Karpas-422 (cell line): Measurements from ENCODE around the gene IZUMO1R. TPM values are rescaled to one million over a fixed set of nuclear protein-coding genes. Genes with fewer than 3 reads are reported as not detected.

Source experiments
- DNase-seq: peaks from one replicate; pipeline ENCODE4 v3.0.0-alpha.2; 2015
- H2AFZ ChIP-seq: fragments of 200-600 bp; sonication (generic); 2 replicates; pipeline ENCODE4 v1.6.1; 2014; ENCODE audit warnings: antibody characterized with exemption, low read length, mixed read lengths
- H3K27ac ChIP-seq: fragments of 200-600 bp; sonication (generic); 2 replicates; pipeline ENCODE4 v1.5.1; 2014; ENCODE audit warnings: mild to moderate bottlenecking, low read length, moderate library complexity
- H3K27me3 ChIP-seq: fragments of 200-600 bp; sonication (generic); 2 replicates; pipeline ENCODE4 v1.6.1; 2014; ENCODE audit warnings: low read length, mixed read lengths
- H3K36me3 ChIP-seq: fragments of 200-600 bp; sonication (generic); 2 replicates; pipeline ENCODE4 v1.6.1; 2014; ENCODE audit warnings: low read length, mixed read lengths; ENCODE audit not compliant: insufficient read depth
- H3K4me1 ChIP-seq: fragments of 200-600 bp; sonication (generic); 2 replicates; pipeline ENCODE4 v1.6.1; 2014; ENCODE audit warnings: mild to moderate bottlenecking, low read length, mixed read lengths
- H3K4me2 ChIP-seq: fragments of 200-600 bp; sonication (generic); 2 replicates; pipeline ENCODE4 v1.6.1; 2014; ENCODE audit warnings: low read length, low read depth, mild to moderate bottlenecking; ENCODE audit not compliant: poor library complexity, severe bottlenecking
- H3K4me3 ChIP-seq: fragments of 200-600 bp; sonication (generic); 2 replicates; pipeline ENCODE4 v1.5.1; 2014; ENCODE audit warnings: mild to moderate bottlenecking, antibody characterized with exemption, low read length, mixed read lengths
- H3K79me2 ChIP-seq: fragments of 200-600 bp; sonication (generic); 2 replicates; pipeline ENCODE4 v1.6.1; 2014; ENCODE audit warnings: mild to moderate bottlenecking, low read length, mixed read lengths
- H3K9ac ChIP-seq: fragments of 200-600 bp; sonication (generic); 2 replicates; pipeline ENCODE4 v1.6.0; 2014; ENCODE audit warnings: low read length
- H3K9me2 ChIP-seq: fragments of 200-600 bp; sonication (generic), shearing (Covaris generic); replicated peaks from 2 replicates; pipeline ENCODE4 v1.6.0; 2014; ENCODE audit warnings: mild to moderate bottlenecking, low read length, moderate library complexity; ENCODE audit not compliant: insufficient read depth
- H3K9me3 ChIP-seq: fragments of 300-700, 200-600 bp; sonication (generic); 2 replicates; pipeline ENCODE4 v1.6.1; 2014; ENCODE audit warnings: low read length, mixed read lengths
- H4K20me1 ChIP-seq: fragments of 200-600 bp; sonication (generic); 2 replicates; pipeline ENCODE4 v1.6.1; 2014; ENCODE audit warnings: mild to moderate bottlenecking, antibody characterized with exemption, low read length, low read depth; ENCODE audit not compliant: insufficient read depth
- total RNA-seq: library from RNA; depleted of rRNA; stranded (reverse); fragments of >200 nt; shearing (Covaris generic); gene quantifications from 2 replicates; pipeline ENCODE4 v1.2.3, GENCODE V29; 2014; ENCODE audit warnings: low replicate concordance

Gene IZUMO1R
- total RNA-seq, 1 experiment from 2014 or later = not detected

DNA sequence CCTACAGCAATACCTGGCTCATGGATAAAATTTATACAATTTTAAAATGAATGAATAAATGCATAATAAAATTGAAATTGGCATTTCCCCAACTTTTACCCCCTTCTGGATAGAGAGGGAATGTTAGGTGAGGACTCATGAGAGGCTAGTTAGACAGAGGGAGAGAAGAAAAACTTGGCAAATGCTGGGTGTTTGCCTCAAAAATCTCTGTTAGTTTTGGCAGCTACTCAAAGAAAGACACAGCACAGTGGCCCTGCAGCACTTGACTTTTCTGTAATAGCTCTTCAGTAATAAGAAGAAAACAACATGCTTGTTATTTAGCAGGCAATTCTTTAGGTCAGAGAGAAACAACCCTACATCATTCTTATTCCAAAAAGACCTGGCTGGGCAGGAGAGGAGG, 20.7 kb upstream of the IZUMO1R start:
- no peaks in the 10 kb centered on the region for H3K9me2 ChIP-seq
- H3K4me1 ChIP-seq = no peaks in the 10 kb centered on the region
- H3K27ac ChIP-seq = no peak overlapping the region
- H3K27me3 ChIP-seq = no peaks in the 10 kb centered on the region
- H3K9me3 ChIP-seq = no peaks in the 10 kb centered on the region
- H2AFZ ChIP-seq = no peak overlapping the region
- H3K36me3 ChIP-seq = no peaks in the 10 kb centered on the region
- H3K9ac ChIP-seq = no peak overlapping the region
- DNase-seq = no peak
- no peaks in the 10 kb centered on the region for H3K79me2 ChIP-seq
- no peak overlapping the region for H3K4me3 ChIP-seq
- no peak overlapping the region for H3K4me2 ChIP-seq
- H4K20me1 ChIP-seq = no peaks in the 10 kb centered on the region

DNA sequence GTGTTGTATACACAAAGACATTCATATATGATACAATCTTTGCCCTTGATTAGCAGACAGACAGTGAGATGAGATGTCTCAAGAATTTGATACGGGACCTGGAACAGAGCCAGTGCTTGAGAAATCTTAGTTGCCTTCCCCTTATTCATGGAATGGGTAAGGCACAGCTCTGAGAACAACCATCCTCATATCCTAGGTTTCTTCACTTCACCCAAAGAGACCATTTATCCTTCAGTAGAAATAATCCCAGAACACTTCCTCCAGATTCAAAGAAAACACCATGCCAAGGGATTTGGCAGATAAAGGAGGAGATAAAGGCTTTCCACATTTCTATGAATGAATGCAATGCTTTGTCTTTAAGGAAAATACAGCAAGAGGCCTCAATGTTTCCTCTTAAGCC, 8.8 kb upstream of the IZUMO1R start:
- H3K9ac ChIP-seq = no peak overlapping the region
- no peaks in the 10 kb centered on the region for H3K9me2 ChIP-seq
- no peaks in the 10 kb centered on the region for H3K27me3 ChIP-seq
- no peaks in the 10 kb centered on the region for H3K79me2 ChIP-seq
- H3K4me1 ChIP-seq = no peaks in the 10 kb centered on the region
- no peaks in the 10 kb centered on the region for H3K36me3 ChIP-seq
- H3K4me2 ChIP-seq = no peak overlapping the region
- H4K20me1 ChIP-seq = no peaks in the 10 kb centered on the region
- H3K4me3 ChIP-seq = no peak overlapping the region
- no peak for DNase-seq
- H3K9me3 ChIP-seq = no peaks in the 10 kb centered on the region
- H2AFZ ChIP-seq = no peak overlapping the region
- H3K27ac ChIP-seq = no peak overlapping the region

DNA sequence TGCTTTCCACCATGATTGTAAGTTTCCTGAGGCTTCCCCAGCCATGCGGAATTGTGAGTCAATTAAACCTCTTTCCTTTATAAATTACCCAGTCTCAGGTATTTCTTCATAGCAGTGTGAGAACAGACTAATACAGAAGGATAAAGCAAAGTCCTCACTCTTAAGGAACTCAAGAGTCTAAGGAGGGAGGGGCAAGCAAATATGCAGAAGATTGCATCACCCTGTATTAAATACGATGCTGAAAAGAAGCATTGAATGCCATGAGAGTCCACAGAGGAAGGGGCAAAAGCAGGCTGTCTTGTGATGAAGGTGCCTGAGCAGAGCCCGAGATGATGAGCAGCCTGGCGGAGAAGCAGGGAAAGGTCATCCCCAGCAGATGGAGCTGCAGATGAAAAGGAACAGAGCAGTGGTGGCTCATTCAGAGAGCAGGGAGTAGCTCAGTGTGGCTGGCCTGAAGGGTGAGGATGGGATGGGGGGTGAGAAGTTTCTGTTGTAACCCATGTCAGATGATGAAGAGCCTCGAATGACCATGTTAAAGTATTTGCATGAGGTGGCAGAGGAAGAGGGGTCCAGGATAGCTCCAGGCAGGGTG, 6.3 kb upstream of the IZUMO1R start:
- Histone ChIP-seq H3K4me2 (no peak overlapping the region), H2AFZ (no peak overlapping the region), H3K4me3 (no peak overlapping the region), H3K79me2 (no peaks in the 10 kb centered on the region), H4K20me1 (no peaks in the 10 kb centered on the region), H3K27ac (no peak overlapping the region), H3K4me1 (no peaks in the 10 kb centered on the region), H3K9me2 (no peaks in the 10 kb centered on the region), H3K27me3 (no peaks in the 10 kb centered on the region), H3K9me3 (no peaks in the 10 kb centered on the region), H3K9ac (no peak overlapping the region), H3K36me3 (no peaks in the 10 kb centered on the region)
- DNase-seq = no peak

- Histone ChIP-seq H3K27ac (no peak overlapping the region), H3K9ac (no peak overlapping the region), H3K36me3 (no peaks in the 10 kb centered on the region), H3K9me3 (no peaks in the 10 kb centered on the region), H3K4me3 (no peak overlapping the region), H4K20me1 (no peaks in the 10 kb centered on the region), H3K27me3 (no peaks in the 10 kb centered on the region), H3K79me2 (no peaks in the 10 kb centered on the region), H3K9me2 (no peaks in the 10 kb centered on the region), H3K4me2 (no peak overlapping the region), H2AFZ (no peak overlapping the region), H3K4me1 (no peaks in the 10 kb centered on the region)
- DNase-seq = no peak
These were observed 1.6 kb upstream of the IZUMO1R start for GRCh38 chr11:94302776-94303175.

DNA sequence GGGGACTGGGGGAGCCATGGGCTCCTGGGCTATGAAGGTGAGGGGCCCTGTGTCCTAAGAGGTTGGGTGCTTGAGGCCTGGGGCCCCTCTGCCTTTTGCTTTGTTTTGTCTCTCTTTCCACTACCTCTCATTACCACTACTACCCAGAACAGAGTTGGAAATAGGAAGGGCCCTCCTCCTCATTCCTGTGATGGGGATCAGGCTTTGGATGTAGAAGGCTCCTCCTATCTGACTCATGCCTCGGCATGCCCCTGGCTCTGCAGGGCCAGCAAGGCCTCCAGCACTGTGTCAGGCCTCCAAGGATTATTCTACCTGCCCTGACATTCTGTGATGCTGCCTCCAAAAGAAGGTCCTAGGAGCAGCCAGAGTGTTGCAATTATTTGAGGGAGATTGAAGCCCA, 766 bp downstream of the IZUMO1R start:
- H3K27me3 ChIP-seq = no peaks in the 10 kb centered on the region
- DNase-seq = no peak
- H2AFZ ChIP-seq = no peak overlapping the region
- no peak overlapping the region for H3K4me2 ChIP-seq
- no peaks in the 10 kb centered on the region for H3K9me3 ChIP-seq
- no peak overlapping the region for H3K27ac ChIP-seq
- no peaks in the 10 kb centered on the region for H4K20me1 ChIP-seq
- H3K9ac ChIP-seq = no peak overlapping the region
- H3K79me2 ChIP-seq = no peaks in the 10 kb centered on the region
- no peaks in the 10 kb centered on the region for H3K4me1 ChIP-seq
- H3K4me3 ChIP-seq = no peak overlapping the region
- no peaks in the 10 kb centered on the region for H3K36me3 ChIP-seq
- H3K9me2 ChIP-seq = no peaks in the 10 kb centered on the region

DNA sequence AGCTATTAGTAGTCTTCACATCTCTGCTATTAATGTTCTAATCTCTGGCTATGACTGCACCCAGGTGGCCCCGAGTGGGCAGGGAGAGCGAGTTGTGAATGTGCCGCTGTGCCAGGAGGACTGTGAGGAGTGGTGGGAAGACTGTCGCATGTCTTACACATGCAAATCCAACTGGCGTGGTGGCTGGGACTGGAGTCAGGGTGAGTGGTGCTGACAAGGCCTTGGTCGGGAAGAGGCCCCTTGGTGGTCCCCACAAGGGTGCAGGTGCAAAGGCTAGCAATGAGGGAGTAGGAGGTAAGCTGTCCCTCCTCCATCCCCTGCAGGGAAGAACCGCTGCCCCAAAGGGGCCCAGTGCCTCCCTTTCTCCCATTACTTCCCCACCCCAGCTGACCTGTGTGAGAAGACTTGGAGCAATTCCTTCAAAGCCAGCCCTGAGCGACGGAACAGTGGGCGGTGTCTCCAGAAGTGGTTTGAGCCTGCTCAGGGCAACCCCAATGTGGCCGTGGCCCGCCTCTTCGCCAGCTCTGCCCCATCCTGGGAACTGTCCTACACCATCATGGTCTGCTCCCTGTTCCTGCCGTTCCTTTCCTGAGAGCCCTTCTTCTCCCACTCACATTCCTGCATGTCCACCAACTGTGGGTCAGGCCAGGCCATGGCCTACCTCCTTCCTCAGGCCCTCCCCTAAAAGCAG, 2.9 kb downstream of the IZUMO1R start:
- H3K27ac ChIP-seq = no peak overlapping the region
- H4K20me1 ChIP-seq = no peaks in the 10 kb centered on the region
- H3K9me3 ChIP-seq = no peaks in the 10 kb centered on the region
- no peak overlapping the region for H3K9ac ChIP-seq
- H2AFZ ChIP-seq = no peak overlapping the region
- no peak overlapping the region for H3K4me3 ChIP-seq
- DNase-seq = no peak
- H3K79me2 ChIP-seq = no peaks in the 10 kb centered on the region
- H3K36me3 ChIP-seq = no peaks in the 10 kb centered on the region
- H3K4me2 ChIP-seq = no peak overlapping the region
- H3K27me3 ChIP-seq = no peaks in the 10 kb centered on the region
- H3K9me2 ChIP-seq = no peaks in the 10 kb centered on the region
- H3K4me1 ChIP-seq = no peaks in the 10 kb centered on the region

DNA sequence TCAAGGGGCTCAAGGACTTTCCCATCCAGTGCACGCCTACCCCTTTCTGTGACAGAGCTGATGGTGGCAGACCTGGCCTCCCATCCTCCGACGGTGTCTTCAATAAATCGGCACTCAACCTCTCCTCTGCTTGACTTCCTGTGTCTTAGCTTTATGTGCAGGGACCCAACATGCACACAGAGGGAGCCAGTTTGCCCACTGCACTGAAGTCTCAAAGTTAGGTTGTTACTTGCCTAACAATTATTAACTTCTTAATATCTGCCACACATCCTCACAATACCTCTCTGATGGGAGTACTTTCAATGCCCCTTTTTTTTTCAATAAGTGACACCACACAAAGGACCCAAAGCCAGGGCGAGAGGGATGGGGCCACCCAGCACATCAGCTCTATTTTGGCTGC, 3.6 kb downstream of the IZUMO1R start:
- no peak for DNase-seq
- Histone ChIP-seq H4K20me1 (no peaks in the 10 kb centered on the region), H3K36me3 (no peaks in the 10 kb centered on the region), H3K9me3 (no peaks in the 10 kb centered on the region), H3K4me2 (no peak overlapping the region), H3K9me2 (no peaks in the 10 kb centered on the region), H3K27ac (no peak overlapping the region), H3K4me3 (no peak overlapping the region), H3K27me3 (no peaks in the 10 kb centered on the region), H3K4me1 (no peaks in the 10 kb centered on the region), H2AFZ (no peak overlapping the region), H3K79me2 (no peaks in the 10 kb centered on the region), H3K9ac (no peak overlapping the region)

- Histone ChIP-seq H3K9me3 (no peaks in the 10 kb centered on the region), H3K4me1 (no peaks in the 10 kb centered on the region), H3K36me3 (no peaks in the 10 kb centered on the region), H3K79me2 (no peaks in the 10 kb centered on the region), H3K4me2 (no peak overlapping the region), H3K27ac (no peak overlapping the region), H3K27me3 (no peaks in the 10 kb centered on the region), H3K9ac (no peak overlapping the region), H2AFZ (no peak overlapping the region), H3K9me2 (no peaks in the 10 kb centered on the region), H4K20me1 (no peaks in the 10 kb centered on the region), H3K4me3 (no peak overlapping the region)
- no peak for DNase-seq
These were observed 5.4 kb downstream of the IZUMO1R start for GRCh38 chr11:94309757-94310156.
